Keratinocyte (primary cell): Measurements from ENCODE around the gene HKDC1. TPM values are rescaled to one million over a fixed set of nuclear protein-coding genes. Genes with fewer than 3 reads are reported as not detected.

Experiments used
- DNase-seq: peaks from one replicate; pipeline ENCODE4 v3.0.0-alpha.2; 2011; ENCODE audit warnings: low read depth, missing footprints, low spot score
- FAIRE-seq: peaks from 2 replicates; lab custom pipeline; 2011; peaks lifted over from hg19 to GRCh38; lab: Jason Lieb, UNC
- H2AFZ ChIP-seq: 2 replicates; pipeline ENCODE4 v1.6.0; 2012; ENCODE audit warnings: low read length, control low read depth, inconsistent platforms; ENCODE audit not compliant: control insufficient read depth
- H3K27ac ChIP-seq: 2 replicates; pipeline ENCODE4 v1.5.1; 2011; ENCODE audit warnings: low read length; ENCODE audit not compliant: control insufficient read depth, insufficient read depth
- H3K27me3 ChIP-seq: 3 replicates; pipeline ENCODE4 v1.6.0; 2011; ENCODE audit warnings: low read length; ENCODE audit not compliant: control insufficient read depth, insufficient read depth; ENCODE audit errors: extremely low read depth
- H3K36me3 ChIP-seq, 2 experiments: 2 replicates in 1 of 2; 3 replicates in 1 of 2; pipeline ENCODE4 v1.5.1; 2011; ENCODE audit warnings: low read length in 2 of 2, mild to moderate bottlenecking in 1 of 2; ENCODE audit not compliant: control insufficient read depth in 2 of 2, insufficient read depth in 2 of 2; ENCODE audit errors: extremely low read depth in 1 of 2
- H3K4me1 ChIP-seq: 3 replicates; pipeline ENCODE4 v1.5.1; 2011; ENCODE audit warnings: low read length; ENCODE audit not compliant: control insufficient read depth, insufficient read depth; ENCODE audit errors: extremely low read depth
- H3K4me2 ChIP-seq: 3 replicates; pipeline ENCODE4 v1.6.0; 2011; ENCODE audit warnings: low read depth, low read length; ENCODE audit not compliant: control insufficient read depth, insufficient read depth; ENCODE audit errors: extremely low read depth
- H3K4me3 ChIP-seq, 3 experiments: fragments of 200-600 bp in 1 of 3; sonication (generic) in 1 of 3; 2 replicates in 2 of 3; 3 replicates in 1 of 3; pipeline ENCODE4 v1.5.1; 2011 to 2016; ENCODE audit warnings: low read length in 3 of 3, mild to moderate bottlenecking in 3 of 3, control low read depth in 2 of 3, inconsistent platforms in 1 of 3, low read depth in 1 of 3, mixed read lengths in 1 of 3, mixed run types in 1 of 3, moderate library complexity in 1 of 3; ENCODE audit not compliant: control insufficient read depth in 2 of 3, insufficient read depth in 2 of 3; ENCODE audit errors: extremely low read depth in 1 of 3
- H3K79me2 ChIP-seq: 2 replicates; pipeline ENCODE4 v1.6.0; 2012; ENCODE audit warnings: low read length; ENCODE audit not compliant: control insufficient read depth, insufficient read depth
- H3K9ac ChIP-seq: 3 replicates; pipeline ENCODE4 v1.6.0; 2011; ENCODE audit warnings: low read length; ENCODE audit not compliant: control insufficient read depth, insufficient read depth; ENCODE audit errors: extremely low read depth
- H3K9me1 ChIP-seq: 3 replicates; pipeline ENCODE4 v1.6.0; 2011; ENCODE audit warnings: low read length; ENCODE audit not compliant: control insufficient read depth, insufficient read depth; ENCODE audit errors: extremely low read depth
- H3K9me3 ChIP-seq: 2 replicates; pipeline ENCODE4 v1.5.1; 2012; ENCODE audit warnings: low read depth, low read length; ENCODE audit not compliant: control insufficient read depth
- H4K20me1 ChIP-seq: 3 replicates; pipeline ENCODE4 v1.6.0; 2011; ENCODE audit warnings: low read length; ENCODE audit not compliant: control insufficient read depth, insufficient read depth; ENCODE audit errors: extremely low read depth
- EZH2 ChIP-seq: IDR thresholded peaks from one replicate; pipeline ENCODE4 v1.6.1; 2012; ENCODE audit warnings: inconsistent platforms, mild to moderate bottlenecking, low read length, moderate library complexity
- dilution Hi-C: fragments of 300-500 bp; cut with MboI; formaldehyde crosslinking; loops from one replicate; pipeline ENCODE4 v1.7.0; 2020; ENCODE audit warnings: low sequenced_read_pairs; ENCODE audit not compliant: extremely low pct_ligation_motif_present
- polyA plus RNA-seq, 5 experiments: library from polyadenylated mRNA; depleted of rRNA in 3 of 5; stranded (reverse) in 3 of 5; stranded (forward) in 1 of 5; unstranded in 1 of 5; fragments of >200 nt; gene quantifications; 1 replicate in 1 of 5; 2 replicates in 3 of 5; 3 replicates in 1 of 5; pipeline versions ENCODE4 v1.2.1 to v1.2.3, GENCODE V29; 2011 to 2012; ENCODE audit warnings: missing spikeins in 2 of 5, low read depth in 1 of 5, low replicate concordance in 1 of 5
- TF ChIP-seq, protein P1 (sequence below), 3 experiments: IDR thresholded peaks in 1 of 3; conservative IDR thresholded peaks in 1 of 3; optimal IDR thresholded peaks in 1 of 3; 2 replicates in 2 of 3; 3 replicates in 1 of 3; pipeline versions ENCODE3 to v1.5.1; 2011; ENCODE audit warnings: low read length in 3 of 3, mild to moderate bottlenecking in 3 of 3, moderate library complexity in 2 of 3, control low read depth in 1 of 3, inconsistent platforms in 1 of 3; ENCODE audit not compliant: insufficient read depth in 2 of 3; ENCODE audit errors: extremely low read depth in 1 of 3

Gene HKDC1
- polyA plus RNA-seq, 1 donor (not counting 4 experiments of a cell fraction or from before 2014, with no cell fraction given): 0.33 TPM

DNA sequence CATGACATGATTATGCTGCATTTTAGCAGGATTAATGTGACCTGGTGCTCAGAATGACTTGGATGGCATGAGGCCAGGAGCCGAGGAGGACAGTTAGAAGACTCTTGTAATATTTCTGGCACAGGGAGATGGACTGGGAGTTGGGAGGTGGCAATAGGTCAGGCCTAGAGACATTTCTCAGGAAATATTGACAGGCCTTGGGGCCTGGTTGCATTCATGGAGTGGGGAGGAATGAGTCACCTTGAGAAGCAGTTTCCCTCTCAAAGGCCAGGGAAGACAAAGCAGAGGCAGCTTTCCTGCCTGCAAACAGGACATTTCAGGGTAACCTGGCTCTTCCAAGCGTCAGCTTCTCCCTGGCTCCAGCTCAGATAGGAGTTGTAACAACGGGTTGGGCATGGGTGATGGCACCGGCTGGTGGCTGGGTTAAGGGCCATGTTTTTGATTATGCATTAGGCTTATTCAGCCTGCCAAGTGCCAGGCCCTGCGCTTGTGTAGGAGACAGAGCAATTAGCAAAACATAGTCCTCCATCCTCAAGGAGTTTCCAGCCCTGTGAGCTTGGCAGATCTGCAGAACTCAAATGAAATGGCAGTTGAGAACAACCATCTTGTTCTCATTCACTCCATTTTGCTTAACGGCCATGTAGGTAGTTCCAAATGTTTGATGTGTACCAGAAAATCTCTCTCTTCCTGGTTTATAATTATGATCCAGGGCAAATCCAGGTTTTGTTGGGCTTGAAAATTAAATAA lies 96.4 kb downstream of the HKDC1 start:
- Histone ChIP-seq H3K9me3 (no peaks in the 10 kb centered on the region), H3K4me1 (peaks cover 38% of the 10 kb centered on the region), H2AFZ (peak overlapping the region; percentile 62), H3K79me2 (peaks cover 28% of the 10 kb centered on the region), H3K9me1 (no peaks in the 10 kb centered on the region), H3K27me3 (no peaks in the 10 kb centered on the region), H3K27ac (peak overlapping the region; percentile 44), H3K4me3 (no peak overlapping the region), H3K4me2 (peak overlapping the region; percentile 13), H3K9ac (no peak overlapping the region), H4K20me1 (peaks cover 3% of the 10 kb centered on the region), H3K36me3 (peaks cover 0 to 12% of the 10 kb centered on the region in 2 experiments)
- dilution Hi-C loops: no loop called here
- TF ChIP-seq, protein P1, sequence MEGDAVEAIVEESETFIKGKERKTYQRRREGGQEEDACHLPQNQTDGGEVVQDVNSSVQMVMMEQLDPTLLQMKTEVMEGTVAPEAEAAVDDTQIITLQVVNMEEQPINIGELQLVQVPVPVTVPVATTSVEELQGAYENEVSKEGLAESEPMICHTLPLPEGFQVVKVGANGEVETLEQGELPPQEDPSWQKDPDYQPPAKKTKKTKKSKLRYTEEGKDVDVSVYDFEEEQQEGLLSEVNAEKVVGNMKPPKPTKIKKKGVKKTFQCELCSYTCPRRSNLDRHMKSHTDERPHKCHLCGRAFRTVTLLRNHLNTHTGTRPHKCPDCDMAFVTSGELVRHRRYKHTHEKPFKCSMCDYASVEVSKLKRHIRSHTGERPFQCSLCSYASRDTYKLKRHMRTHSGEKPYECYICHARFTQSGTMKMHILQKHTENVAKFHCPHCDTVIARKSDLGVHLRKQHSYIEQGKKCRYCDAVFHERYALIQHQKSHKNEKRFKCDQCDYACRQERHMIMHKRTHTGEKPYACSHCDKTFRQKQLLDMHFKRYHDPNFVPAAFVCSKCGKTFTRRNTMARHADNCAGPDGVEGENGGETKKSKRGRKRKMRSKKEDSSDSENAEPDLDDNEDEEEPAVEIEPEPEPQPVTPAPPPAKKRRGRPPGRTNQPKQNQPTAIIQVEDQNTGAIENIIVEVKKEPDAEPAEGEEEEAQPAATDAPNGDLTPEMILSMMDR (optimal IDR thresholded peaks at IDR 0.05 in 1 of 3, IDR thresholded peaks at IDR 0.05 in 1 of 3, conservative IDR thresholded peaks at IDR 0.05 in 1 of 3; ENCODE audit: extremely low read depth in 1 of 3, insufficient read depth in 2 of 3, low read length in 3 of 3): no peak
- no peak for TF ChIP-seq EZH2
- FAIRE-seq: peak; percentile 46
- no peak for DNase-seq

Other genes with a start within 250 kb of the HKDC1 start
- 28.8 to 48.9 TPM (median 37.0 TPM) in 3 replicates for gene KIFBP, start 231.5 kb upstream of the HKDC1 start, polyA plus RNA-seq
- gene SRGN, start 132.2 kb upstream of the HKDC1 start, polyA plus RNA-seq: 2.1 to 3.2 TPM (median 2.7 TPM) in 3 replicates
- 30.7 to 64.3 TPM (median 33.5 TPM) in 3 replicates for gene VPS26A, start 96.2 kb upstream of the HKDC1 start, polyA plus RNA-seq
- gene SUPV3L1, start 40.1 kb upstream of the HKDC1 start, polyA plus RNA-seq: 26.0 to 35.3 TPM (median 34.1 TPM) in 3 replicates
- 90.9 to 113 TPM (median 106 TPM) in 3 replicates for gene HK1, start 58.2 kb downstream of the HKDC1 start, polyA plus RNA-seq
- 0.05 to 0.11 TPM (median 0.07 TPM) in 3 replicates for gene TACR2, start 196.6 kb downstream of the HKDC1 start, polyA plus RNA-seq
- 2.1 to 3.5 TPM (median 2.2 TPM) in 3 replicates for gene TSPAN15, start 231.1 kb downstream of the HKDC1 start, polyA plus RNA-seq